ENCODE data around the gene NRP2.

DNA sequence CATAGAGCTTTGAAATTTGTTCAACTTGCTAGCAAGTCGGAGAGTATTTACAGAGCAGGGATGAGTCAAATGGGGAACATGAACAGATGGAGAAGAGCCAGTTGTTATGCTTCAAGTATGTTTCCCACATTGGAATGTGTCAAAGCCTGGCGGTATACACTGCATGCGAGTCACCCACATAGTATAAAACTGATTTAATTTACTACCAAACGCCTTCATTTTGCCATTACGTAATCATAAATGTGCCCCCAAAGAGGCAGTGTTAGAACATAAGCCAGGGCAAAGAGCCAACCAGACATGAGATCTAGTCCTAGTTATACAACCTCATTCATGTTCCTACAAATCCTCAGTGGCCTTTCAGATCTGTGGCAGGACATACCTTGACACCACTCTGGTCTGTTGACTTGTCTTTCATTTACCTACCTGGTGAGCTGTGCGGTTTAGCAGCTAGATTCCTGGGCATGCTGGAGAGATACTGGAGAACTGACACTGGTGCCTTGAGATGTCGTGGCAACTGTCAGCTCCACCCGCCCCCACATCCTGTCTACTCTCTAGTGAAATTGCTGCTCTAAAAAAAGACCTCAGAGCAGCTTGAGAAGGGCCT, 21.7 kb upstream of the NRP2 start:
- peak; percentile 41 to 59 (median 49) for TF ChIP-seq POLR2AphosphoS5 (IDR thresholded peaks at IDR 0.05)
- TF ChIP-seq, protein P1, sequence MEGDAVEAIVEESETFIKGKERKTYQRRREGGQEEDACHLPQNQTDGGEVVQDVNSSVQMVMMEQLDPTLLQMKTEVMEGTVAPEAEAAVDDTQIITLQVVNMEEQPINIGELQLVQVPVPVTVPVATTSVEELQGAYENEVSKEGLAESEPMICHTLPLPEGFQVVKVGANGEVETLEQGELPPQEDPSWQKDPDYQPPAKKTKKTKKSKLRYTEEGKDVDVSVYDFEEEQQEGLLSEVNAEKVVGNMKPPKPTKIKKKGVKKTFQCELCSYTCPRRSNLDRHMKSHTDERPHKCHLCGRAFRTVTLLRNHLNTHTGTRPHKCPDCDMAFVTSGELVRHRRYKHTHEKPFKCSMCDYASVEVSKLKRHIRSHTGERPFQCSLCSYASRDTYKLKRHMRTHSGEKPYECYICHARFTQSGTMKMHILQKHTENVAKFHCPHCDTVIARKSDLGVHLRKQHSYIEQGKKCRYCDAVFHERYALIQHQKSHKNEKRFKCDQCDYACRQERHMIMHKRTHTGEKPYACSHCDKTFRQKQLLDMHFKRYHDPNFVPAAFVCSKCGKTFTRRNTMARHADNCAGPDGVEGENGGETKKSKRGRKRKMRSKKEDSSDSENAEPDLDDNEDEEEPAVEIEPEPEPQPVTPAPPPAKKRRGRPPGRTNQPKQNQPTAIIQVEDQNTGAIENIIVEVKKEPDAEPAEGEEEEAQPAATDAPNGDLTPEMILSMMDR (IDR thresholded peaks at IDR 0.05): no peak
- no peak for TF ChIP-seq EP300 (IDR thresholded peaks at IDR 0.05; ENCODE audit: low read depth)
- no peak for TF ChIP-seq POLR2A (IDR thresholded peaks at IDR 0.05)

Data from transverse colon (tissue), 4 donors.